Activated CD4-positive, alpha-beta T cell treated with anti-CD3 and anti-CD28 coated beads for 48 hours (primary cell): ENCODE measurements around the gene MCF2L2.
"Not testable (repeated sequence)": the region's sequence is repeated elsewhere in the genome, so short reads cannot be mapped to it uniquely, and the experiment has no call there.

Experiments
- DNase-seq: peaks from one replicate; pipeline ENCODE4 v3.0.0-alpha.2; 2020

MCF2L2 gene

GRCh38 chr3:183428447-183429211, at the start of gene MCF2L2:
Gene MCF2L2 (minus strand): TSS chr3:183428619. CDS start chr3:183427977, 642 bp downstream.
- DNase-seq = peak; percentile 88

- DNase-seq = no peak
Observed at GRCh38 chr3:183477801-183478456, 49.5 kb upstream of the MCF2L2 start.

- DNase-seq = not testable (repeated sequence)
Observed at GRCh38 chr3:183475764-183476162, 47.3 kb upstream of the MCF2L2 start.

GRCh38 chr3:183475016-183475763, 46.8 kb upstream of the MCF2L2 start:
- DNase-seq = no peak

- DNase-seq = no peak
Observed at GRCh38 chr3:183473969-183474368, 45.5 kb upstream of the MCF2L2 start.

GRCh38 chr3:183472155-183472554, 43.7 kb upstream of the MCF2L2 start:
- DNase-seq = no peak

- no peak for DNase-seq
Observed at GRCh38 chr3:183468424-183468823, 40.0 kb upstream of the MCF2L2 start.

GRCh38 chr3:183466575-183466974, 38.2 kb upstream of the MCF2L2 start:
- DNase-seq = no peak

- not testable (repeated sequence) for DNase-seq
Observed at GRCh38 chr3:183465710-183466109, 37.3 kb upstream of the MCF2L2 start.

GRCh38 chr3:183464480-183464879, 36.1 kb upstream of the MCF2L2 start:
- no peak for DNase-seq

- DNase-seq = no peak
Observed at GRCh38 chr3:183460081-183461055, 31.9 kb upstream of the MCF2L2 start.

GRCh38 chr3:183455089-183455488, 26.7 kb upstream of the MCF2L2 start:
- no peak for DNase-seq

GRCh38 chr3:183454064-183454463, 25.6 kb upstream of the MCF2L2 start:
- no peak for DNase-seq

- DNase-seq = no peak
Observed at GRCh38 chr3:183449791-183450190, 21.4 kb upstream of the MCF2L2 start.

GRCh38 chr3:183449391-183449790, 21.0 kb upstream of the MCF2L2 start:
- DNase-seq = no peak

GRCh38 chr3:183448369-183449128, 20.1 kb upstream of the MCF2L2 start:
- no peak for DNase-seq

GRCh38 chr3:183447206-183448001, 19.0 kb upstream of the MCF2L2 start:
- DNase-seq = peak; percentile 88

- DNase-seq = no peak
Observed at GRCh38 chr3:183446838-183447205, 18.4 kb upstream of the MCF2L2 start.

- DNase-seq = no peak
Observed at GRCh38 chr3:183444748-183445147, 16.3 kb upstream of the MCF2L2 start.
